Mucosa of stomach (tissue), 1 donor: ENCODE measurements around the gene SENP8.
"Not testable (repeated sequence)": the region's sequence is repeated elsewhere in the genome, so short reads cannot be mapped to it uniquely, and the experiment has no call there.

Experiments
- H3K27me3 ChIP-seq: one replicate; pipeline ENCODE4 v1.7.0; 2013; ENCODE audit warnings: mild to moderate bottlenecking, low read length; ENCODE audit not compliant: control insufficient read depth, insufficient read depth
- H3K36me3 ChIP-seq: one replicate; pipeline ENCODE4 v1.7.0; 2013; ENCODE audit warnings: low read length; ENCODE audit not compliant: control insufficient read depth, insufficient read depth
- H3K4me1 ChIP-seq: one replicate; pipeline ENCODE4 v1.7.0; 2013; ENCODE audit warnings: mild to moderate bottlenecking, low read length; ENCODE audit not compliant: control insufficient read depth, insufficient read depth
- H3K4me3 ChIP-seq: one replicate; pipeline ENCODE4 v1.7.0; 2013; ENCODE audit warnings: low read length
- H3K9ac ChIP-seq: one replicate; pipeline ENCODE4 v1.7.0; 2013; ENCODE audit warnings: mild to moderate bottlenecking, low read length, moderate library complexity
- H3K9me3 ChIP-seq: one replicate; pipeline ENCODE4 v1.7.0; 2013; ENCODE audit warnings: mild to moderate bottlenecking, low read length, moderate library complexity; ENCODE audit not compliant: control insufficient read depth
- donor health status: Pancreatic carcinoma.

Gene SENP8

GRCh38 chr15:72092691-72093090, 25.5 kb upstream of the SENP8 start:
- Histone ChIP-seq H3K9ac (no peak overlapping the region), H3K4me1 (peaks cover 4% of the 10 kb centered on the region), H3K27me3 (no peaks in the 10 kb centered on the region), H3K4me3 (no peak overlapping the region), H3K9me3 (no peaks in the 10 kb centered on the region), H3K36me3 (no peaks in the 10 kb centered on the region)

- Histone ChIP-seq H3K36me3 (no peaks in the 10 kb centered on the region), H3K9me3 (no peaks in the 10 kb centered on the region), H3K4me1 (peaks cover 4% of the 10 kb centered on the region), H3K9ac (no peak overlapping the region), H3K4me3 (no peak overlapping the region), H3K27me3 (no peaks in the 10 kb centered on the region)
Observed at GRCh38 chr15:72096796-72097195, 21.4 kb upstream of the SENP8 start.

GRCh38 chr15:72098040-72098439, 20.2 kb upstream of the SENP8 start:
- Histone ChIP-seq H3K9ac (no peak overlapping the region), H3K9me3 (no peaks in the 10 kb centered on the region), H3K36me3 (no peaks in the 10 kb centered on the region)

GRCh38 chr15:72099155-72099554, 19.0 kb upstream of the SENP8 start:
- H3K9me3 ChIP-seq = no peaks in the 10 kb centered on the region
- no peaks in the 10 kb centered on the region for H3K36me3 ChIP-seq
- H3K4me1 ChIP-seq = no peaks in the 10 kb centered on the region

More at GRCh38 chr15:72098040-72098439, 20.2 kb upstream of the SENP8 start:
- no peaks in the 10 kb centered on the region for H3K4me1 ChIP-seq
- H3K27me3 ChIP-seq = no peaks in the 10 kb centered on the region
- H3K4me3 ChIP-seq = no peak overlapping the region

GRCh38 chr15:72100551-72100950, 17.7 kb upstream of the SENP8 start:
- H3K9me3 ChIP-seq, H3K36me3 ChIP-seq, H3K9ac ChIP-seq, H3K4me3 ChIP-seq, H3K27me3 ChIP-seq, H3K4me1 ChIP-seq: not testable (repeated sequence)

More at GRCh38 chr15:72099155-72099554, 19.0 kb upstream of the SENP8 start:
- H3K9ac ChIP-seq = no peak overlapping the region
- no peak overlapping the region for H3K4me3 ChIP-seq
- H3K27me3 ChIP-seq = no peaks in the 10 kb centered on the region

- Histone ChIP-seq H3K4me1 (peaks cover 3% of the 10 kb centered on the region), H3K27me3 (no peaks in the 10 kb centered on the region), H3K36me3 (no peaks in the 10 kb centered on the region), H3K9me3 (no peaks in the 10 kb centered on the region), H3K4me3 (no peak overlapping the region), H3K9ac (no peak overlapping the region)
Observed at GRCh38 chr15:72105111-72105510, 13.1 kb upstream of the SENP8 start.

GRCh38 chr15:72106068-72106467, 12.1 kb upstream of the SENP8 start:
- no peaks in the 10 kb centered on the region for H3K9me3 ChIP-seq
- H3K36me3 ChIP-seq = no peaks in the 10 kb centered on the region
- H3K27me3 ChIP-seq = no peaks in the 10 kb centered on the region
- H3K4me1 ChIP-seq = peaks cover 3% of the 10 kb centered on the region
- no peak overlapping the region for H3K9ac ChIP-seq
- H3K4me3 ChIP-seq = no peak overlapping the region

- H3K36me3 ChIP-seq = no peaks in the 10 kb centered on the region
- no peak overlapping the region for H3K9ac ChIP-seq
- no peak overlapping the region for H3K4me3 ChIP-seq
- no peaks in the 10 kb centered on the region for H3K27me3 ChIP-seq
- no peaks in the 10 kb centered on the region for H3K9me3 ChIP-seq
- no peaks in the 10 kb centered on the region for H3K4me1 ChIP-seq
Observed at GRCh38 chr15:72110355-72110754, 7.8 kb upstream of the SENP8 start.

- peaks cover 3% of the 10 kb centered on the region for H3K4me1 ChIP-seq
- H3K9me3 ChIP-seq = no peaks in the 10 kb centered on the region
- H3K27me3 ChIP-seq = no peaks in the 10 kb centered on the region
- no peak overlapping the region for H3K4me3 ChIP-seq
- no peaks in the 10 kb centered on the region for H3K36me3 ChIP-seq
- H3K9ac ChIP-seq = no peak overlapping the region
Observed at GRCh38 chr15:72112116-72112515, 6.1 kb upstream of the SENP8 start.

- H3K4me3 ChIP-seq = no peak overlapping the region
- no peak overlapping the region for H3K9ac ChIP-seq
- no peaks in the 10 kb centered on the region for H3K27me3 ChIP-seq
- no peaks in the 10 kb centered on the region for H3K9me3 ChIP-seq
- peaks cover 3% of the 10 kb centered on the region for H3K4me1 ChIP-seq
- H3K36me3 ChIP-seq = no peaks in the 10 kb centered on the region
Observed at GRCh38 chr15:72112805-72113204, 5.4 kb upstream of the SENP8 start.

- H3K9ac ChIP-seq = no peak overlapping the region
- H3K9me3 ChIP-seq = no peaks in the 10 kb centered on the region
- H3K4me1 ChIP-seq = peaks cover 3% of the 10 kb centered on the region
- H3K4me3 ChIP-seq = no peak overlapping the region
- H3K36me3 ChIP-seq = no peaks in the 10 kb centered on the region
- no peaks in the 10 kb centered on the region for H3K27me3 ChIP-seq
Observed at GRCh38 chr15:72113347-72114031, 4.7 kb upstream of the SENP8 start.

GRCh38 chr15:72116731-72117485, 1.3 kb upstream of the SENP8 start:
- H3K4me1 ChIP-seq = peaks cover 3% of the 10 kb centered on the region
- peak overlapping the region; percentile 80 for H3K4me3 ChIP-seq

More at GRCh38 chr15:72116731-72117485, 1.3 kb upstream of the SENP8 start:
- H3K9ac ChIP-seq = peak overlapping the region; percentile 76
- no peaks in the 10 kb centered on the region for H3K9me3 ChIP-seq
- no peaks in the 10 kb centered on the region for H3K36me3 ChIP-seq
- H3K27me3 ChIP-seq = no peaks in the 10 kb centered on the region
